CD14-positive monocyte (primary cell): ENCODE measurements around the gene MYO15B. TPM values are rescaled to one million over a fixed set of nuclear protein-coding genes. Genes with fewer than 3 reads are reported as not detected.
A peak's percentile ranks its signal among the peaks of the same experiment; 100 is the strongest.

Experiments used
- DNase-seq, 3 donors: peaks; one replicate each; pipeline ENCODE4 v3.0.0-alpha.2; 2011 to 2022
- H2AFZ ChIP-seq: 2 replicates; pipeline ENCODE4 v1.6.0; 2012; ENCODE audit warnings: mild to moderate bottlenecking, low read depth, low read length, inconsistent platforms; ENCODE audit not compliant: insufficient read depth, poor library complexity, severe bottlenecking
- H3K27ac ChIP-seq, 2 donors: 1 replicate in 1 of 2; 2 replicates in 1 of 2; pipeline ENCODE4 v1.5.1; 2012 to 2013; ENCODE audit warnings: low read length in 2 of 2, control low read depth in 1 of 2, inconsistent platforms in 1 of 2, low read depth in 1 of 2, mild to moderate bottlenecking in 1 of 2
- H3K27me3 ChIP-seq, 2 donors: one replicate each; pipeline versions ENCODE4 v1.6.0 to v1.6.1; 2011 to 2013; ENCODE audit warnings: low read length in 2 of 2; ENCODE audit not compliant: control insufficient read depth in 2 of 2, insufficient read depth in 2 of 2
- H3K36me3 ChIP-seq, 2 donors: replicated peaks in 1 of 2; 1 replicate in 1 of 2; 2 replicates in 1 of 2; pipeline versions ENCODE4 v1.5.1 to v1.6.1; 2012 to 2013; ENCODE audit warnings: low read length in 2 of 2, control low read depth in 1 of 2, inconsistent platforms in 1 of 2, mild to moderate bottlenecking in 1 of 2; ENCODE audit not compliant: insufficient read depth in 2 of 2, control insufficient read depth in 1 of 2
- H3K4me1 ChIP-seq, 2 donors: 1 replicate in 1 of 2; 2 replicates in 1 of 2; pipeline versions ENCODE4 v1.5.1 to v1.6.1; 2012 to 2013; ENCODE audit warnings: low read length in 2 of 2, control low read depth in 1 of 2, inconsistent platforms in 1 of 2, mild to moderate bottlenecking in 1 of 2, moderate library complexity in 1 of 2; ENCODE audit not compliant: insufficient read depth in 2 of 2, control insufficient read depth in 1 of 2
- H3K4me2 ChIP-seq: replicated peaks from 2 replicates; pipeline ENCODE3; 2012; ENCODE audit warnings: low read length, moderate library complexity, mild to moderate bottlenecking; ENCODE audit not compliant: poor library complexity, severe bottlenecking; ENCODE audit errors: extremely low read depth
- H3K4me3 ChIP-seq, 3 experiments: fragments of 200-600 bp in 1 of 3; sonication (generic) in 1 of 3; replicated peaks in 1 of 3; 1 replicate in 2 of 3; 2 replicates in 1 of 3; pipeline ENCODE4 v1.5.1; 2011 to 2013; ENCODE audit warnings: low read length in 3 of 3, mild to moderate bottlenecking in 3 of 3, control low read depth in 2 of 3, low read depth in 2 of 3, inconsistent platforms in 1 of 3, moderate library complexity in 1 of 3
- H3K79me2 ChIP-seq: 2 replicates; pipeline ENCODE4 v1.6.0; 2012; ENCODE audit warnings: mild to moderate bottlenecking, control low read depth, inconsistent platforms, low read length, moderate library complexity; ENCODE audit not compliant: insufficient read depth
- H3K9ac ChIP-seq: 2 replicates; pipeline ENCODE4 v1.6.0; 2017; ENCODE audit warnings: low read length, mild to moderate bottlenecking; ENCODE audit not compliant: insufficient read depth, poor library complexity, severe bottlenecking
- H3K9me3 ChIP-seq, 2 donors: replicated peaks in 1 of 2; 1 replicate in 1 of 2; 2 replicates in 1 of 2; pipeline versions ENCODE4 v1.5.1 to v1.6.1; 2012 to 2013; ENCODE audit warnings: low read length in 2 of 2, control low read depth in 1 of 2; ENCODE audit not compliant: control insufficient read depth in 1 of 2, insufficient read depth in 1 of 2
- H4K20me1 ChIP-seq: 2 replicates; pipeline ENCODE4 v1.6.0; 2012; ENCODE audit warnings: mild to moderate bottlenecking, low read length, control low read depth, moderate library complexity; ENCODE audit not compliant: insufficient read depth
- H3K27ac Mint-ChIP-seq, 7 donors: one replicate each; pipeline ENCODE4 v1.8.0; 2020; ENCODE audit warnings: mild to moderate bottlenecking in 7 of 7, mixed read lengths in 7 of 7, moderate library complexity in 6 of 7, inconsistent platforms in 2 of 7
- H3K27me3 Mint-ChIP-seq, 3 donors: one replicate each; pipeline ENCODE4 v1.8.0; 2021 to 2022; ENCODE audit warnings: low read depth in 3 of 3, mild to moderate bottlenecking in 3 of 3, mixed read lengths in 3 of 3, moderate library complexity in 3 of 3, inconsistent platforms in 1 of 3
- H3K36me3 Mint-ChIP-seq, 2 donors: one replicate each; pipeline ENCODE4 v1.8.0; 2020; ENCODE audit warnings: mixed read lengths in 2 of 2, inconsistent platforms in 1 of 2, mild to moderate bottlenecking in 1 of 2
- H3K4me1 Mint-ChIP-seq: one replicate; pipeline ENCODE4 v1.8.0; 2020; ENCODE audit warnings: mild to moderate bottlenecking, mixed read lengths
- H3K4me3 Mint-ChIP-seq, 2 donors: one replicate each; pipeline ENCODE4 v1.8.0; 2020; ENCODE audit warnings: mild to moderate bottlenecking in 2 of 2, mixed read lengths in 2 of 2, moderate library complexity in 1 of 2
- H3K9me3 Mint-ChIP-seq, 7 donors: one replicate each; pipeline ENCODE4 v1.8.0; 2020 to 2022; ENCODE audit warnings: mixed read lengths in 7 of 7, mild to moderate bottlenecking in 6 of 7, moderate library complexity in 6 of 7, inconsistent platforms in 2 of 7
- WGBS: methylation state at CpG from one replicate; pipeline ENCODE4 v1.1.5; 2013; ENCODE audit warnings: missing lambda C conversion rate; ENCODE audit not compliant: insufficient coverage; 5-methylcytosine and 5-hydroxymethylcytosine counted together
- intact Hi-C, 2 donors: fragments of 100-400 bp; cut with micrococcal nuclease; formaldehyde crosslinking; loops; one replicate each; pipeline versions ENCODE4 v1.15.0 to v1.15.1; 2023
- polyA plus RNA-seq, 3 donors: library from polyadenylated mRNA; depleted of rRNA in 1 of 3; unstranded in 2 of 3; stranded (reverse) in 1 of 3; fragments of 300-500 nt in 2 of 3; fragments of >200 nt in 1 of 3; fragmentation: Illumina TruSeq in 2 of 3; gene quantifications; 1 replicate in 2 of 3; 2 replicates in 1 of 3; pipeline ENCODE4 v1.2.3, GENCODE V29; 2012 to 2021
- TF ChIP-seq, protein P1 (sequence below): fragments of 200-600 bp; IDR thresholded peaks from one replicate; pipeline ENCODE4 v1.8.0; 2022; ENCODE audit warnings: antibody characterized with exemption, mild to moderate bottlenecking

MYO15B gene
- polyA plus RNA-seq, 3 donors: 0.17 to 596 (median 0.62) TPM

DNA sequence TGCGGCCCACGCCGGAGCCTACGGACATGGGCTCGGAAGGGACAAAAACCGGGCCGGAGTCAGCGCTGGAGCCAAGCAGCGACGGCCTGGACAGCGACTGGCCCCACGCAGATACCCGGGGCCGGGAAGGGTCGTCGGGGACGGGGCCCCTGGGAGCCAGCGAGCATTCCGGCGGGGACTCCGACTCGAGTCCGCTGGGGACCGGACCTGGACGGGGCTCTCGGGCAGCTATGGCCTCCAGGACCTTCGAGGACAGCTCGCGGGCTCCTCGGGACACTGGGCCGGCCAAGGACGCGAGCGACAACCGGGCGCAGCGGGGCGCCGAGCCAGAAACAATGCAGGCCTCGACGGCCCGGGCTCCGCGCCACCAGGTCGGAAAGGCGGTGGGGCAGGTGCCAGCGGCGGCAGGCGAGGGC lies 1.0 kb downstream of the MYO15B start:
- H3K36me3 ChIP-seq: peaks cover 14 to 27% of the 10 kb centered on the region in 2 donors
- Mint-ChIP-seq H3K27ac (peak overlapping the region in 6 of 7 donors; percentile 67 to 92 (median 82)), H3K9me3 (no peaks in the 10 kb centered on the region), H3K4me1 (peaks cover 16% of the 10 kb centered on the region), H3K4me3 (peak overlapping the region; percentile 83 to 92), H3K27me3 (peaks cover 0 to 2% (median 0%) of the 10 kb centered on the region in 3 donors), H3K36me3 (peaks cover 3 to 22% of the 10 kb centered on the region in 2 donors)
- H3K9me3 ChIP-seq: no peaks in the 10 kb centered on the region
- peaks cover 21 to 30% of the 10 kb centered on the region in 2 donors for H3K4me1 ChIP-seq
- intact Hi-C loops: loop anchor here (2.0 to 10.0 kb wide), 4 partner anchors 71 to 324 kb away; partner anchors contain the start of genes TSEN54 (in 2 of the 2), CASKIN2 (in 1 of the 2), GGA3 (in 1 of the 2) and MRPS7 (in 1 of the 2)
- H4K20me1 ChIP-seq: peaks cover 24% of the 10 kb centered on the region
- peak overlapping the region; percentile 92 for H2AFZ ChIP-seq
- WGBS: 2% methylated on average over 49 of the region's 49 CpGs
- peak overlapping the region; percentile 88 to 89 for H3K27ac ChIP-seq
- peak overlapping the region; percentile 90 for H3K9ac ChIP-seq
- no peaks in the 10 kb centered on the region for H3K27me3 ChIP-seq
- peaks cover 31% of the 10 kb centered on the region for H3K79me2 ChIP-seq
- peak overlapping the region; percentile 95 for H3K4me2 ChIP-seq
- H3K4me3 ChIP-seq: peak overlapping the region; percentile 65 to 88 (median 80)
- no peak for DNase-seq
- TF ChIP-seq, protein P1, sequence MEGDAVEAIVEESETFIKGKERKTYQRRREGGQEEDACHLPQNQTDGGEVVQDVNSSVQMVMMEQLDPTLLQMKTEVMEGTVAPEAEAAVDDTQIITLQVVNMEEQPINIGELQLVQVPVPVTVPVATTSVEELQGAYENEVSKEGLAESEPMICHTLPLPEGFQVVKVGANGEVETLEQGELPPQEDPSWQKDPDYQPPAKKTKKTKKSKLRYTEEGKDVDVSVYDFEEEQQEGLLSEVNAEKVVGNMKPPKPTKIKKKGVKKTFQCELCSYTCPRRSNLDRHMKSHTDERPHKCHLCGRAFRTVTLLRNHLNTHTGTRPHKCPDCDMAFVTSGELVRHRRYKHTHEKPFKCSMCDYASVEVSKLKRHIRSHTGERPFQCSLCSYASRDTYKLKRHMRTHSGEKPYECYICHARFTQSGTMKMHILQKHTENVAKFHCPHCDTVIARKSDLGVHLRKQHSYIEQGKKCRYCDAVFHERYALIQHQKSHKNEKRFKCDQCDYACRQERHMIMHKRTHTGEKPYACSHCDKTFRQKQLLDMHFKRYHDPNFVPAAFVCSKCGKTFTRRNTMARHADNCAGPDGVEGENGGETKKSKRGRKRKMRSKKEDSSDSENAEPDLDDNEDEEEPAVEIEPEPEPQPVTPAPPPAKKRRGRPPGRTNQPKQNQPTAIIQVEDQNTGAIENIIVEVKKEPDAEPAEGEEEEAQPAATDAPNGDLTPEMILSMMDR: no peak

DNA sequence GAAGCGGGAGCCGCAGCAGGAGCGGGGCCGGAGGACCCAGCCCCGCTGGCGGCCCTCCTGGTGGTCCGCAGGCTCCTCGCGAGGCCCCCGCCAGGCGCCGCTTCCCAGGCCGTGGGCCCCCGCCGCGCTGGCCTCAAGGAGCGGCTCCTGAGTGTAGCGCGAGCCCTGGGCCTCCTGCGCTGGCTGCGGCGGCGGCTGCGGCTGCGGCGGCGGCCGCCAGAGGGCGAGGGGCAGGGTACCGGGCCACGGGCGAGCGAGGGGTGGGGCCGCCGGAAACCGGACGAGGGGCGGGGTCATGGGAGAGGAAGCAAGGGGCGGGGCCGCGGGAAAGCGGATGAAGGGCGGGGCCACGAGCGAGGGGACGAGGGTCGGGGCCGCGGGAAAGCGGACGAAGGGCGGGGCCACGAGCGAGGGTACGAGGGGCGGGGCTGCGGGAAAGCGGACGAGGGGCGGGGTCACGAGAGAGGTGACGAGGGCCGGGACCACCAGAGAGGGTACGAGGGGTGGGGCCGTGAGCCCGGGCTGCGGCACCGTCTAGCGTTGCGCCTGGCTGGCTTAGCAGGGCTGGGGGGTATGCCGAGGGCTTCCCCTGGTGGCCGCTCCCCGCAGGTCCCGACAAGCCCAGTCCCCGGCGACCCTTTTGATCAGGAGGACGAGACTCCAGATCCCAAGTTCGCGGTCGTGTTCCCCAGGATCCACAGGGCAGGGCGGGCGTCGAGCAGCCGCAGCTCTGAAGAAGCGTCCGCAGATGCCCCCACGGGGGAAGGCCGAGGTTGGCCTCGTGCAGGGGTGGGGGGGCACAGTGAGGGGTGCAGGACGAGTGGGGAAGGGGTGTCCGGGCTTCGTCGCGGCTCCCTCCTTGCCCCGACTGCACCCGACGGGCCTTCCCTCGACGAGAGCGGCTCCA lies 1.7 kb downstream of the MYO15B start:
- intact Hi-C loops: loop anchor here (2.0 to 10.0 kb wide), 4 partner anchors 72 to 324 kb away; partner anchors contain the start of genes TSEN54 (in 2 of the 2), CASKIN2 (in 1 of the 2), GGA3 (in 1 of the 2) and MRPS7 (in 1 of the 2)
- 9% methylated on average over 94 of the region's 100 CpGs for WGBS
- TF ChIP-seq, protein P1: peak; percentile 75
- H4K20me1 ChIP-seq: peaks cover 27% of the 10 kb centered on the region
- peak overlapping the region; percentile 83 to 87 for H3K4me3 Mint-ChIP-seq
- H3K9me3 ChIP-seq: no peaks in the 10 kb centered on the region
- peak overlapping the region; percentile 92 for H2AFZ ChIP-seq
- H3K9me3 Mint-ChIP-seq: no peaks in the 10 kb centered on the region
- H3K79me2 ChIP-seq: peaks cover 31% of the 10 kb centered on the region
- H3K27me3 Mint-ChIP-seq: peaks cover 0 to 2% (median 0%) of the 10 kb centered on the region in 3 donors
- peak overlapping the region; percentile 90 for H3K9ac ChIP-seq
- H3K4me3 ChIP-seq: peak overlapping the region; percentile 65 to 88 (median 80)
- H3K4me1 ChIP-seq: peaks cover 21 to 30% of the 10 kb centered on the region in 2 donors
- H3K36me3 Mint-ChIP-seq: peaks cover 3 to 25% of the 10 kb centered on the region in 2 donors
- DNase-seq: peak; percentile 81 to 91 (median 86)
- H3K27me3 ChIP-seq: no peaks in the 10 kb centered on the region
- H3K27ac ChIP-seq: peak overlapping the region; percentile 88 to 89
- H3K36me3 ChIP-seq: peaks cover 14 to 30% of the 10 kb centered on the region in 2 donors
- H3K4me2 ChIP-seq: peak overlapping the region; percentile 95
- H3K27ac Mint-ChIP-seq: peak overlapping the region in 6 of 7 donors; percentile 75 to 87 (median 84)
- peaks cover 16% of the 10 kb centered on the region for H3K4me1 Mint-ChIP-seq
